Uterus (tissue), 4 donors: ENCODE measurements around the gene MAGI2. TPM values are rescaled to one million over a fixed set of nuclear protein-coding genes. Genes with fewer than 3 reads are reported as not detected.

Experiments
- DNase-seq, 2 donors: peaks; one replicate each; pipeline ENCODE4 v3.0.0-alpha.2; 2019 to 2020
- H3K27ac ChIP-seq, 2 donors: fragments of 200-600 bp; sonication (generic); 1 replicate in 1 of 2; 2 replicates in 1 of 2; pipeline ENCODE4 v1.5.1; 2016 to 2018
- H3K27me3 ChIP-seq, 2 donors: fragments of 200-600 bp; sonication (generic); one replicate each; pipeline ENCODE4 v1.5.1; 2018 to 2019; ENCODE audit warnings: control low read depth in 1 of 2
- H3K36me3 ChIP-seq, 2 donors: fragments of 200-600 bp; sonication (generic); one replicate each; pipeline ENCODE4 v1.5.1; 2019; ENCODE audit warnings: control low read depth in 1 of 2
- H3K4me1 ChIP-seq, 2 donors: fragments of 200-600 bp; sonication (generic); one replicate each; pipeline ENCODE4 v1.5.1; 2018 to 2019; ENCODE audit warnings: control low read depth in 1 of 2
- H3K4me3 ChIP-seq, 2 donors: fragments of 200-600 bp; sonication (generic); 1 replicate in 1 of 2; 2 replicates in 1 of 2; pipeline ENCODE4 v1.5.1; 2018 to 2019; ENCODE audit warnings: mild to moderate bottlenecking in 1 of 2
- H3K9me3 ChIP-seq, 2 donors: fragments of 200-600 bp; sonication (generic); one replicate each; pipeline ENCODE4 v1.5.1; 2019; ENCODE audit warnings: control low read depth in 1 of 2
- CTCF ChIP-seq, 4 experiments: fragments of 200-600 bp in 2 of 4; fragments of 450-650 bp in 2 of 4; sonication (generic) in 2 of 4; IDR thresholded peaks; one replicate each; pipeline ENCODE4 v1.5.1; 2016 to 2019; ENCODE audit warnings: antibody characterized with exemption in 4 of 4, mild to moderate bottlenecking in 2 of 4, moderate library complexity in 1 of 4
- POLR2A ChIP-seq, 2 donors: fragments of 450-650 bp; IDR thresholded peaks; one replicate each; pipeline ENCODE4 v1.6.1; 2016; ENCODE audit warnings: antibody characterized with exemption in 2 of 2, mild to moderate bottlenecking in 1 of 2, moderate library complexity in 1 of 2
- intact Hi-C: fragments of 100-400 bp; cut with DNase I; formaldehyde crosslinking; loops from one replicate; pipeline ENCODE4 v1.15.1; 2023; ENCODE audit warnings: low total_unique reads
- total RNA-seq, 4 donors: library from RNA; depleted of rRNA in 3 of 4; stranded (reverse); fragments of >200 nt in 3 of 4; gene quantifications; one replicate each; pipeline versions ENCODE4 v1.1.0 to v1.2.4, GENCODE V29; 2014 to 2023
- donor health status: DM: yes; HTN: yes; CAD: no.

MAGI2 gene
- total RNA-seq, 4 donors from 2014 or later, result 5.3 to 23.2 (median 13.8) TPM

DNA sequence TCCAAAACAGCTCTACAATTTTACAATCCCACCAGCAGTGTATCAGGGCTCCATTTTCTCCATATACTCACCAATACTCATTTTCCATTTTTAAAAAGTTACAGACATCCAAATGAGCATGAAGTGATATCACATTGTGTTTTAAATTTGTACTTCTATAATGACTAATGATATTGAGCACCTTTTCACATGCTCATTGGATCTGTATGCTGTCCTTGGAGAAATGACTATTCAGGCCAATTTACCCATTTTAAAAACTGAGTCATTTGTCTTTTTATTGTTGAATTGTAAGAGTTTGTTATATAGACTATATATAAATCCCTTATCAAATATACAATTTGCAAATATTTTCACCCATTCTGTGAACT, 162.0 kb downstream of the MAGI2 start:
- intact Hi-C loops, result no loop called here
- TF ChIP-seq CTCF (IDR thresholded peaks at IDR 0.05) (no peak), POLR2A (IDR thresholded peaks at IDR 0.05) (no peak)
- DNase-seq, result no peak
- no peaks in the 10 kb centered on the region for H3K27me3 ChIP-seq
- no peak overlapping the region for H3K4me3 ChIP-seq
- no peaks in the 10 kb centered on the region for H3K36me3 ChIP-seq
- H3K9me3 ChIP-seq, result no peaks in the 10 kb centered on the region
- no peaks in the 10 kb centered on the region for H3K4me1 ChIP-seq
- H3K27ac ChIP-seq, result no peak overlapping the region

- H3K27ac ChIP-seq, result no peak overlapping the region
- H3K4me1 ChIP-seq, result no peaks in the 10 kb centered on the region
- DNase-seq, result no peak
- H3K9me3 ChIP-seq, result no peaks in the 10 kb centered on the region
- no peak overlapping the region for H3K4me3 ChIP-seq
- no peaks in the 10 kb centered on the region for H3K27me3 ChIP-seq
- intact Hi-C loops, result no loop called here
- TF ChIP-seq POLR2A (IDR thresholded peaks at IDR 0.05) (no peak), CTCF (IDR thresholded peaks at IDR 0.05) (no peak)
- no peaks in the 10 kb centered on the region for H3K36me3 ChIP-seq
Measured at GRCh38 chr7:79290841-79291497, 162.5 kb downstream of the MAGI2 start.

DNA sequence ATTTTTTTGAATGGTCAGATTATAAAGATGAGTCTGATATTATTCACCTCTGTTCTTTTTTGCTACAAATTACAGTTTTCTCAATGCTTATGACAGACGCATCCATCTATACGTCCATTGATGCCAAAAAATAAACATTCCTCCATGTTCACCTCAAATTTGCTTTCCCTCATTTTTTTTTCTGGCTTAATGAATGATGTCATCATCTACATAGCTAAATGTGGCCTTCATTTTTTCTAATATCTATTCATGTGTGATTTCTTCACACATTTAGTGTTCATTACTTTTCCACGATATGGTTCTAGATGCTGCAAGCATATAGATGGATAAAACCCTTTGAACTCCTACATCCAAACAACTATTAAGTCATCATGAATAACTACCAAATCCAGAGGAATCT, 163.1 kb downstream of the MAGI2 start:
- Histone ChIP-seq H3K4me3 (no peak overlapping the region), H3K4me1 (no peaks in the 10 kb centered on the region), H3K27me3 (no peaks in the 10 kb centered on the region), H3K36me3 (no peaks in the 10 kb centered on the region), H3K9me3 (no peaks in the 10 kb centered on the region), H3K27ac (no peak overlapping the region)
- intact Hi-C loops, result no loop called here
- no peak for DNase-seq
- TF ChIP-seq POLR2A (IDR thresholded peaks at IDR 0.05) (no peak), CTCF (IDR thresholded peaks at IDR 0.05) (no peak)

- no peaks in the 10 kb centered on the region for H3K4me1 ChIP-seq
- TF ChIP-seq POLR2A (IDR thresholded peaks at IDR 0.05) (no peak), CTCF (IDR thresholded peaks at IDR 0.05) (no peak)
- H3K36me3 ChIP-seq, result no peaks in the 10 kb centered on the region
- no peaks in the 10 kb centered on the region for H3K9me3 ChIP-seq
- no peak overlapping the region for H3K4me3 ChIP-seq
- H3K27me3 ChIP-seq, result no peaks in the 10 kb centered on the region
- DNase-seq, result no peak
- H3K27ac ChIP-seq, result no peak overlapping the region
- intact Hi-C loops, result no loop called here
Measured at GRCh38 chr7:79288655-79289054, 164.8 kb downstream of the MAGI2 start.

DNA sequence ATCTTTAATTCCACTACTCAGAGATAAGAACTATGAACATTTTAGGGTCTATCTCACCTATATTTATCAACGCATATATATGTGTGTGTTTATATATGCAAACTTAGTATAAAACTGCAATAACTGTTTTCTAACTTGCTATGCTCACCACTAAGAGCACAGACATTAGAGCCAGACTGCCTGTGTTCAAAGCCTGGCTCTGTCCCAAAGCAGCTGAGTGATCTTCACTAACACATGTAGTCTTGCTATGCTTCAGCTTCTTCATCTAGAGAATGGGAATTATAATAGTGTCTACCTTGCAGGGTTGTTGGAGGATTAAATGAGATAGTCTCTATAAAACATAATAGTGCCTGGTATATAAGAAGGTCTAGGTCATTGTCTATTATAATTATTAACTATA, 165.5 kb downstream of the MAGI2 start:
- H3K4me3 ChIP-seq, result no peak overlapping the region
- H3K9me3 ChIP-seq, result no peaks in the 10 kb centered on the region
- no peaks in the 10 kb centered on the region for H3K4me1 ChIP-seq
- intact Hi-C loops, result no loop called here
- no peaks in the 10 kb centered on the region for H3K36me3 ChIP-seq
- DNase-seq, result no peak
- H3K27me3 ChIP-seq, result no peaks in the 10 kb centered on the region
- TF ChIP-seq POLR2A (IDR thresholded peaks at IDR 0.05), result no peak
- TF ChIP-seq CTCF (IDR thresholded peaks at IDR 0.05), result no peak
- no peak overlapping the region for H3K27ac ChIP-seq
